Measurements from ENCODE around the gene BAD. TPM values are rescaled to one million over a fixed set of nuclear protein-coding genes. Genes with fewer than 3 reads are reported as not detected.

The BAD gene
- total RNA-seq, 1 experiment from 2014 or later: 23.3 TPM

DNA sequence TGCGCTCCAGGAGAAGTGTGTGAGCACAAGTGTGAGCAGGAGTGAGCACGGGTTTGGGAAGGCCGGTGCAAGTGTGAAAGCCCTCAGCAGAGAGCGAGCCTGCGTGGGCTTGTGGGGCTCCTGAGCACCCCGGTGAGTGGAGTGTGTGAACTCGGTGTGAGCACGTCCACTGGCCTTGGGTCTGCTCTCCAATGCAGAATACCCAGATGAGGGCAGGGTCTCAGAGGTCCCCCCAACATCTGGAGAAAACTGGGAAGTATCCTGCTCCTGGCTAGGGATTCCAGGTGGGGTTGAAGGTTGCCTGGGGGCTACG lies 22.1 kb upstream of the BAD start:
- no peak overlapping the region for H3K27ac ChIP-seq (ENCODE audit: insufficient read length, low read depth, low read length)
- H3T11ph ChIP-seq (ENCODE audit: low read length): no peak overlapping the region
- H3K4me2 ChIP-seq (ENCODE audit: insufficient read depth, insufficient read length, low read length): peak overlapping the region; percentile 87
- no peaks in the 10 kb centered on the region for H4K20me1 ChIP-seq (ENCODE audit: control insufficient read depth, insufficient read depth, insufficient read length)
- no peak overlapping the region for H2BK120ac ChIP-seq (ENCODE audit: low read depth, low read length, poor library complexity, severe bottlenecking)
- TF ChIP-seq, protein P1, sequence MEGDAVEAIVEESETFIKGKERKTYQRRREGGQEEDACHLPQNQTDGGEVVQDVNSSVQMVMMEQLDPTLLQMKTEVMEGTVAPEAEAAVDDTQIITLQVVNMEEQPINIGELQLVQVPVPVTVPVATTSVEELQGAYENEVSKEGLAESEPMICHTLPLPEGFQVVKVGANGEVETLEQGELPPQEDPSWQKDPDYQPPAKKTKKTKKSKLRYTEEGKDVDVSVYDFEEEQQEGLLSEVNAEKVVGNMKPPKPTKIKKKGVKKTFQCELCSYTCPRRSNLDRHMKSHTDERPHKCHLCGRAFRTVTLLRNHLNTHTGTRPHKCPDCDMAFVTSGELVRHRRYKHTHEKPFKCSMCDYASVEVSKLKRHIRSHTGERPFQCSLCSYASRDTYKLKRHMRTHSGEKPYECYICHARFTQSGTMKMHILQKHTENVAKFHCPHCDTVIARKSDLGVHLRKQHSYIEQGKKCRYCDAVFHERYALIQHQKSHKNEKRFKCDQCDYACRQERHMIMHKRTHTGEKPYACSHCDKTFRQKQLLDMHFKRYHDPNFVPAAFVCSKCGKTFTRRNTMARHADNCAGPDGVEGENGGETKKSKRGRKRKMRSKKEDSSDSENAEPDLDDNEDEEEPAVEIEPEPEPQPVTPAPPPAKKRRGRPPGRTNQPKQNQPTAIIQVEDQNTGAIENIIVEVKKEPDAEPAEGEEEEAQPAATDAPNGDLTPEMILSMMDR (conservative IDR thresholded peaks at IDR 0.05): no peak
- H3K4me1 Mint-ChIP-seq: peaks cover 13% of the 10 kb centered on the region in 2 experiments
- H2BK5ac ChIP-seq (ENCODE audit: insufficient read length, low read length): no peak overlapping the region
- no peaks in the 10 kb centered on the region for H3K9me3 Mint-ChIP-seq
- H3K9ac ChIP-seq (ENCODE audit: extremely low read depth, insufficient read length, low read length): peak overlapping the region; percentile 37
- peaks cover 21% of the 10 kb centered on the region for H3K27me3 Mint-ChIP-seq (ENCODE audit: low read depth)
- peaks cover 2% of the 10 kb centered on the region; the same call in 1 of the 2 replicates for H3K4me1 ChIP-seq (ENCODE audit: insufficient read depth, low read length)
- no peak overlapping the region for H3K18ac ChIP-seq (ENCODE audit: insufficient read length, low read depth, low read length)
- no peaks in the 10 kb centered on the region for H3K9me3 ChIP-seq (ENCODE audit: control insufficient read depth, low read depth, low read length)
- peaks cover 10% of the 10 kb centered on the region for H3K23me2 ChIP-seq (ENCODE audit: insufficient read length, low read depth, low read length, poor library complexity, severe bottlenecking)
- WGBS (ENCODE audit: extremely low coverage, insufficient read length, low lambda C conversion rate): no CpG with 5 or more reads among the region's 9 CpGs
- H3K23ac ChIP-seq (ENCODE audit: insufficient read length, low read depth, low read length): no peak overlapping the region
- no peak overlapping the region for H2AFZ ChIP-seq (ENCODE audit: low read length)
- H2BK20ac ChIP-seq (ENCODE audit: low read depth, low read length, poor library complexity, severe bottlenecking): no peak overlapping the region
- no peak for DNase-seq
- no peak overlapping the region for H3K56ac ChIP-seq (ENCODE audit: insufficient read length, low read depth, low read length)
- H3K36me3 Mint-ChIP-seq (ENCODE audit: insufficient read depth in 1 of 3, low read depth in 3 of 3): peaks cover 7 to 9% (median 8%) of the 10 kb centered on the region in 3 experiments; a peak in 5 of 7 replicates
- peak overlapping the region; percentile 26 to 96 (median 31); a peak in 4 of 7 replicates for H3K27ac Mint-ChIP-seq
- H4K91ac ChIP-seq (ENCODE audit: insufficient read length, low read depth, low read length): no peak overlapping the region
- H3K79me1 ChIP-seq (ENCODE audit: insufficient read depth, low read depth, low read length, poor library complexity, severe bottlenecking): peaks cover 5% of the 10 kb centered on the region
- H3K27me3 ChIP-seq (ENCODE audit: insufficient read depth, low read length): no peaks in the 10 kb centered on the region; the same call in 1 of the 2 replicates
- H4K8ac ChIP-seq (replicated peaks; ENCODE audit: insufficient read length, low read depth, low read length): no peak overlapping the region
- H3K14ac ChIP-seq (ENCODE audit: insufficient read depth, low read length): peak overlapping the region; percentile 9; the same call in 1 of the 2 replicates
- H2BK15ac ChIP-seq (ENCODE audit: low read depth, low read length): no peak overlapping the region
- H3K4ac ChIP-seq (ENCODE audit: low read depth, low read length): no peak overlapping the region
- no peak overlapping the region for H4K5ac ChIP-seq (ENCODE audit: insufficient read length, low read depth, low read length)
- H2AK5ac ChIP-seq (ENCODE audit: insufficient read length, low read length): no peak overlapping the region
- H3K4me3 Mint-ChIP-seq: peak overlapping the region; percentile 90 to 92
- H3K79me2 ChIP-seq (ENCODE audit: insufficient read depth, low read length): peaks cover 3% of the 10 kb centered on the region; the same call in 1 of the 2 replicates
- H2BK12ac ChIP-seq (ENCODE audit: insufficient read length, low read depth, low read length): no peak overlapping the region
